ENCODE data around the gene HJURP. TPM values are rescaled to one million over a fixed set of nuclear protein-coding genes. Genes with fewer than 3 reads are reported as not detected.
"Not testable (repeated sequence)": the region's sequence is repeated elsewhere in the genome, so short reads cannot be mapped to it uniquely, and the experiment has no call there.

Gene HJURP
- total RNA-seq, 1 donor from 2014 or later: 8.2 TPM

DNA sequence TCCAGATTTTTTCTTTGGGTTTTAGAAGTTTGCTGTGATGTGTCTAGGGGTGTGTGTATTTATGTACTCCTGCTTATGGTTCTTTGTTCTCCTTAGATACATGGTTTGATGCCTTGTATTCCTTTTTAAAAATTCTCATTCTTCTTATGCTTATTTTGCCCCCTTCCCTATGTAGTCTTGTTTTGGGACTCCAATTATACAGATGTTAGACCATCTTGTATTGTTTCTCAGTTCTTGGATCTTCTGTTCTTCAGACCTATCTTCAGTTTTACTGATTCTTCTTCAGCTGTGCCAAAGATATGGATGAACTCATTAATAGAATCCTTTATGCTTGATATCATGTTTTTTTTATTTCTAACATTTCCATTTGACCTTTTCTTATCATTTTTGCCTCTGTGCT is 28.0 kb upstream of the HJURP start:
- Mint-ChIP-seq H3K9me3 (ENCODE audit: low read depth) (peaks cover 35% of the 10 kb centered on the region), H3K27me3 (ENCODE audit: low read depth) (peaks cover 19% of the 10 kb centered on the region), H3K36me3 (ENCODE audit: low read depth) (peaks cover 12% of the 10 kb centered on the region), H3K4me3 (ENCODE audit: unreplicated experiment) (no peak overlapping the region), H3K27ac (ENCODE audit: unreplicated experiment) (no peak overlapping the region), H3K4me1 (ENCODE audit: low read depth) (no peaks in the 10 kb centered on the region)
- TF ChIP-seq CTCF (IDR thresholded peaks at IDR 0.05): no peak
- no peak for DNase-seq (ENCODE audit: low spot score)

DNA sequence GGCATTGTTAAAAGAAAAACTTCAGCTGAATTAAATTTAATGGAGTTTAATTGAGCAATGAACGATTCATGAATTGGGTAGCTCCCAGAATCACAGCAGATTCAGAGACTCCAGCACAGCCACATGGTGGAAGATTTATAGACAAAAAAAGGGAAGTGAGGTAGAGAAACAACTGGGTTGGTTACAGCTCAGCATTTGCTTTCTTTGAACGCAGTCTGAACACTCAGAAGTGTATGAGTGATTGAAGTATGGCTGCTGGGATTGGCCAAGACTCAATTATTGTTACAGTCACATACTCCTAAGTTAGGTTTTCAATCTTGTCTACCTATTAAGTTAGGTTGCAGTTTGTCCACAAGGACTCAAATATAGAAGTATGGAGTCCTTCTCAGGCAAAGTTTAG is 17.8 kb upstream of the HJURP start:
- peaks cover 31% of the 10 kb centered on the region for H3K27me3 Mint-ChIP-seq (ENCODE audit: low read depth)
- not testable (repeated sequence) for DNase-seq (ENCODE audit: low spot score); H3K4me1 Mint-ChIP-seq (ENCODE audit: low read depth); H3K27ac Mint-ChIP-seq (ENCODE audit: unreplicated experiment); H3K4me3 Mint-ChIP-seq (ENCODE audit: unreplicated experiment)
- H3K36me3 Mint-ChIP-seq (ENCODE audit: low read depth): peaks cover 15% of the 10 kb centered on the region
- H3K9me3 Mint-ChIP-seq (ENCODE audit: low read depth): peaks cover 36% of the 10 kb centered on the region

- no peak for TF ChIP-seq CTCF (IDR thresholded peaks at IDR 0.05)
- peaks cover 37% of the 10 kb centered on the region for H3K9me3 Mint-ChIP-seq (ENCODE audit: low read depth)
- peaks cover 31% of the 10 kb centered on the region for H3K27me3 Mint-ChIP-seq (ENCODE audit: low read depth)
- peaks cover 9% of the 10 kb centered on the region for H3K4me1 Mint-ChIP-seq (ENCODE audit: low read depth)
- no peak overlapping the region for H3K27ac Mint-ChIP-seq (ENCODE audit: unreplicated experiment)
- peaks cover 20% of the 10 kb centered on the region for H3K36me3 Mint-ChIP-seq (ENCODE audit: low read depth)
- H3K4me3 Mint-ChIP-seq (ENCODE audit: unreplicated experiment): no peak overlapping the region
- DNase-seq (ENCODE audit: low spot score): no peak
These were observed 17.1 kb upstream of the HJURP start for GRCh38 chr2:233871432-233871831.

DNA sequence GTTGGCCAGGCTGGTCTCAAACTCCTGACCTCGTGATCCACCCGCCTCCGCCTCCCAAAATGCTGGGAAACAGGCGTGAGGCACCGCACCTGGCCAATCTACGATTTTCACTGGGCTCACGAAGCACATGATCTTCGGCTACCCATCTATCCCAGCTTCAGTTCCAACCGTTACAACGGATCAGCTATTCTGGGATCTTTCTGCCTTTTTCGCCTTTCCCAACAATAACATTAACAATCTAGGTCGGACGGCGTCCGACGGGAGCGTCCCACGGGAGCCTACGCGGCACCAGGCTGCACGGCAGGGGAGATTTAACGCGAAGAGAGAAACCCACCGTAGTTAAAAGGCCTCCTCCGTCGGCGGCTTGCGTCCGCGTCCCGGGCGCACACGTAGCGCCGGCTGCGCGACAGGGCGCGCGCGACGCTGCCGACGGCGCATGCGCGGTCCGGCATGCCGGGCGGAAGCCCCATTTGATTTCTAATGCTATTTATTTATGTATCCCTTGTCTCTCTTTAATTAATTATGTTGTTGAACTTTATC is 13.7 kb upstream of the HJURP start, which contains the start of gene MSL3B:
TSS of gene MSL3B (minus strand) at position 394 of the 540 bp plus-strand sequence.
- Mint-ChIP-seq H3K36me3 (ENCODE audit: low read depth) (peaks cover 23% of the 10 kb centered on the region), H3K4me1 (ENCODE audit: low read depth) (peaks cover 9% of the 10 kb centered on the region), H3K4me3 (ENCODE audit: unreplicated experiment) (peak within 1 kb of the TSS; percentile 85), H3K27me3 (ENCODE audit: low read depth) (peaks cover 20% of the 10 kb centered on the region), H3K27ac (ENCODE audit: unreplicated experiment) (peak within 1 kb of the TSS; percentile 74), H3K9me3 (ENCODE audit: low read depth) (peaks cover 39% of the 10 kb centered on the region)
- DNase-seq (ENCODE audit: low spot score): no peak
- TF ChIP-seq CTCF (IDR thresholded peaks at IDR 0.05): no peak

GRCh38 chr2:233866479-233866878 is 12.1 kb upstream of the HJURP start:
- DNase-seq (ENCODE audit: low spot score): no peak
- Mint-ChIP-seq H3K4me3 (ENCODE audit: unreplicated experiment) (no peak overlapping the region), H3K27ac (ENCODE audit: unreplicated experiment) (no peak overlapping the region), H3K36me3 (ENCODE audit: low read depth) (peaks cover 24% of the 10 kb centered on the region), H3K27me3 (ENCODE audit: low read depth) (peaks cover 8% of the 10 kb centered on the region), H3K4me1 (ENCODE audit: low read depth) (peaks cover 9% of the 10 kb centered on the region), H3K9me3 (ENCODE audit: low read depth) (peaks cover 44% of the 10 kb centered on the region)
- no peak for TF ChIP-seq CTCF (IDR thresholded peaks at IDR 0.05)

DNA sequence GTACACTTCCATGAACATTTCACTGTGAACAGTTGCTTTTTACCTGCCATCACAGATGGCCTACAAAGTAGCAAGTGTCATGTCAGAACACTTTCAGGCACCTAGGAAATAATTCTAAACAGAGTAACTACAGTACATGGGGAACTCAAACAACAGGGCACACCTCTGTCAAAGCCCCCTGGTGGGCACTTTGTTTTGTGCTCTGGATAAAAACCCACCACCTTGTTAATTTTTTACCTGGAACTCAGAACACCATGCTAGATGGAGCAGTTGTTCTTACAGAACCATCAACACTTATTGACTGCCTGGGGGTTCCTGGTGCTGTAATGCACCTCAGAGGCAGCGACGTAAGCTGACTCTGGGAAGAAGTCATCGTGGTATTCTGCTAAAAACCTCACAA is 11.5 kb upstream of the HJURP start:
- Mint-ChIP-seq H3K27me3 (ENCODE audit: low read depth) (peaks cover 2% of the 10 kb centered on the region), H3K9me3 (ENCODE audit: low read depth) (peaks cover 42% of the 10 kb centered on the region), H3K4me1 (ENCODE audit: low read depth) (peaks cover 9% of the 10 kb centered on the region), H3K36me3 (ENCODE audit: low read depth) (peaks cover 24% of the 10 kb centered on the region), H3K4me3 (ENCODE audit: unreplicated experiment) (no peak overlapping the region), H3K27ac (ENCODE audit: unreplicated experiment) (no peak overlapping the region)
- DNase-seq (ENCODE audit: low spot score): no peak
- peak; percentile 45 for TF ChIP-seq CTCF (IDR thresholded peaks at IDR 0.05)
